ENCODE results near the gene FMN1.

Gene FMN1

DNA sequence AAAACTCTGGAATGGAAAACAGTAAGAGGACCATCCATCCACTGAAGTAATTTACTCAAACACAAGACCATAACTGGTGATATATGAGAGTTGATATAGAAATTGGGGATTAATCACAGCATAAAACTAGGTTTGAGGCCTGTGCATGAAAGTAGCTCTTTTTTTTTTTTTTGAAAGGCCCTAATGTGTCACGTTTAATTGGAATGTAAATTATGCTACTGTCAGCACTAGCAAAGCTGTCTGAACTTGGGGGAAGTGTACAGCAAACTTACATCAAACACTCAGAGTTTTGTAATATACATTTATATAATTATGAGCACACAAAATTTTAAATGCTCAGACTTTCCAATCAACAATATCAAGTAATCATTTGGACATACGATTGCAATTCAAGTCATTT, 322.6 kb downstream of the FMN1 start:
- Mint-ChIP-seq H3K36me3 (no peaks in the 10 kb centered on the region), H3K9me3 (ENCODE audit: low read depth) (no peaks in the 10 kb centered on the region), H3K27ac (no peak overlapping the region), H3K4me1 (ENCODE audit: low read depth) (no peaks in the 10 kb centered on the region), H3K4me3 (no peak overlapping the region), H3K27me3 (peaks cover 2% of the 10 kb centered on the region)

DNA sequence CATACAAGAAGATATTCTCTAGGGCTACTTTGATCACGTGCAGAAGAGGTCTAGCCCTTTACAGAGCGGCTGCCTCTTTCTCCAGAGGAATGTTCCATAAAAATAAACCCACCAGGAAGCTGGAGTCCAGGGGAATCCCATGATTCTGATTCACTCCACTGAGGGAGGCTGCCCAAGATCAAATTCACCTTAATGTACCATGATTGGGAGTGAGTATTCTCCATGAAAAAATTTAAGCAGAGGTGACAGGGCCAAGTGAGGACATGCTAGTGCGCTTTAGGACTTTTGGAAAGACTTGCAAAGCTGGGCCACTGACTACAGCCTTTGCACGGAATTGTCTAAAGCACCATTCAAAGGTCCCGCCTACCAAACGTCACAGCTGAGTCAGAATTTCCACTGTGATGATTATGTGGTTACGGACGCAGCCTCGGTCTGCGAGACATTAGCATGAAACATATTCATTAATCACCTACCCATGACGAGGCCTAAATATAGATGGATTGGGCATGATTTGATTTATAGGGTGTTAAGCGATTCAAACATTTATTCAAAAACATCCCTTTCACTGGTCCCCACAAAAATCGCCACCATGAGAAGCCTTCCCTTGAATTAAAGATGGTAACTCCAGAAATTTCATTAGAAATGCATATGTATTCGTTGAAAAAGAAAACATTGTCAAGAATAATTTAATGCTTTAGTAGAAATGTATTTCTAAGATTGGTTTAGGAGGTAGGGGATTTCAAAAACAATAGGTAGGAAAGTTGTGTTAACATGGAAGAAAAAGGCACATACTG, 324.1 kb downstream of the FMN1 start:
- peaks cover 2% of the 10 kb centered on the region for H3K27me3 Mint-ChIP-seq
- no peak overlapping the region for H3K27ac Mint-ChIP-seq
- H3K4me3 Mint-ChIP-seq, result no peak overlapping the region
- H3K4me1 Mint-ChIP-seq (ENCODE audit: low read depth), result no peaks in the 10 kb centered on the region
- no peaks in the 10 kb centered on the region for H3K9me3 Mint-ChIP-seq (ENCODE audit: low read depth)
- H3K36me3 Mint-ChIP-seq, result no peaks in the 10 kb centered on the region

DNA sequence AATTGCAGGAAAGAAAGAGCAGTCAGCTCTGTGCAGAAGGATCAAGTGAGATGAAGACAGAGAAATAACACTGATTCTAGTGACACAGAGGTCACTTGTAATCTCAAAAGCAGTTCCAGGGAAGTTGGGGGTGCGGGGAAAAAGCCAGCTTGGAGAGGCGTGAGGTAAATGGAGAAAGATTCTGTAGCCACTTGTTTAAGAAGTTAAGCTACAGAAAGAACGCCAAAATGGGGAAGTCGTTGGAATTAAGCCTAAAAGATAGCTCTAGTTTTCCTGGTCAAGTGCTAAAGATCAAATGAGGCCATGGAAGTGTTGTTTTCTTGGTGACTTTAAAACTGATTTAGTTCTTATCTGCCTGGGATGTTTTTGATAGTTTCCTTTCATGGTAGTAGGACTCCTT, 324.7 kb downstream of the FMN1 start:
- Mint-ChIP-seq H3K9me3 (ENCODE audit: low read depth) (no peaks in the 10 kb centered on the region), H3K4me1 (ENCODE audit: low read depth) (no peaks in the 10 kb centered on the region), H3K4me3 (no peak overlapping the region), H3K27ac (no peak overlapping the region), H3K27me3 (peaks cover 2% of the 10 kb centered on the region), H3K36me3 (no peaks in the 10 kb centered on the region)

DNA sequence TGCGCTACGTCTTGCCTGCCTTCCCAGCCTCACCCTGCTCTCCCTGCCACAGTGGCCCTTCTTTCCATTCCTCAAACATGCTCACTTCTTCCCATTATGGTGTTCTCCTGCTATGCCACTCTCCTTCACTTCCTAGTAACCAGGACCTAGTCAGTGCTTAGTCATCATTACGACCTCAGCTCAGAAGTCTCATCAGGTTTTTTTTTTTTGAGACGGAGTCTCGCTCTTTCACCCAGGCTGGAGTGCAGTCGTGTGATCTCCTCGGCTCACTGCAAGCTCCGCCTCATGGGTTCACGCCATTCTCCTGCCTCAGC, 327.2 kb downstream of the FMN1 start:
- no peaks in the 10 kb centered on the region for H3K27me3 Mint-ChIP-seq
- H3K9me3 Mint-ChIP-seq (ENCODE audit: low read depth), result no peaks in the 10 kb centered on the region
- no peaks in the 10 kb centered on the region for H3K4me1 Mint-ChIP-seq (ENCODE audit: low read depth)
- no peaks in the 10 kb centered on the region for H3K36me3 Mint-ChIP-seq
- H3K4me3 Mint-ChIP-seq, result no peak overlapping the region
- H3K27ac Mint-ChIP-seq, result no peak overlapping the region

DNA sequence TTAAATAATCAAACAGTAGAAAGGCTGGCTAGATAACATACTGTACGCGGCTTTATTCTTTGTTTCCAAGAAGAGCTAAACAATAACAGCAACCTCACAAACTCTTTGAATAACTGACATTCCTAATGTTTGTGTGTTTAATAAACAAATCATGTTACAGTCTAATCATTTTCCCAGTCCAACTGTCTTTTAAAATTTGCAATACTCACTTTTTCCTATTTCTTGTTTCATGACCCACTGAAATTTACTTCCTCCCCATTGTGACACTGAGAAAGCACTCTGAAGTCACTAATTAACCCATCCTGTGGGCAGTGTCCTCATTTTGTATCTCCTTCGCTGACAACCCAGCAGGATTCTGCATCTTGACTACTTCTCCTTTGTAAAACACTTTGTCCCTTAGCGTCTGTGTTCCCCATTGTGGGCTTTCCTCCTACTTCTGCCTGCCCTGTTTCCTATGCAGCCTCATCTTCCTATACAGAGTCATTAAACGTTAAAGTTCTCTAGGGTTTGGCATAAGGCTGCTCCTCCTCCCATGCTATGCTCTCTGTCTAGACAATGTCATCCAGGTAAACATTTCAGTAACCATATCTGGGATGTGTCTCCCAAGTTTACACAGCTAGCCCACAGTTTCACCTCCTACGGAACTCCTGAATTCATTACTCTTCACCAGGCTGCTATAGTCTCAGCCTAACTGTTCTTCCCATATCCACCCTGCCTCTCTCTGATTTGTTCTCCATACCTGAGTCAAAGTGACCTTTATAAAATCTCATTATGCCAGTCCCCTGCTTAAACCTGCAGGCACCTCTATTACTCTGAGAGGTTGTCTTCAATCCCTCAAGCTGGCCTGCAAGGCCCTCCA, 327.8 kb downstream of the FMN1 start:
- no peaks in the 10 kb centered on the region for H3K36me3 Mint-ChIP-seq
- H3K27me3 Mint-ChIP-seq, result no peaks in the 10 kb centered on the region
- no peaks in the 10 kb centered on the region for H3K9me3 Mint-ChIP-seq (ENCODE audit: low read depth)
- no peak overlapping the region for H3K27ac Mint-ChIP-seq
- no peaks in the 10 kb centered on the region for H3K4me1 Mint-ChIP-seq (ENCODE audit: low read depth)
- no peak overlapping the region for H3K4me3 Mint-ChIP-seq

DNA sequence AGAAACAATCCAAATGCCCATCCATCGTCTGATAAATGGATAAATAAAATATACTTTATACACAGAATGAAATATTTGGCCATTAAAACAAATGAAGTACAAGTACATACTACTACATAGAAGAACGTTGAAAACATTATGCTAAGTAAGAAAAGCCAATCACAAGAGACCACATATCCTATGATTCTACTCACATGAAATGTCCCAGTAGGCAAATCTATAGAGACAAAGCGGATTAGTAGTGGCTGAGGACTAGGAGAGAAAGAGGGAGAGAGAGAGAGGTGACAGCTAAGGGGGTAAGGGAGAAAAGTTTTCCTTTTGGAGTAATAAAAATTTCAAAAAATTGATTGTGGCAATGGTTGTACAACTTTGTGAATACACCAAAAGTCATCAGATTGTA, 329.7 kb downstream of the FMN1 start:
- Mint-ChIP-seq H3K4me1 (ENCODE audit: low read depth) (no peaks in the 10 kb centered on the region), H3K36me3 (no peaks in the 10 kb centered on the region), H3K9me3 (ENCODE audit: low read depth) (no peaks in the 10 kb centered on the region), H3K4me3 (no peak overlapping the region), H3K27me3 (no peaks in the 10 kb centered on the region), H3K27ac (no peak overlapping the region)

DNA sequence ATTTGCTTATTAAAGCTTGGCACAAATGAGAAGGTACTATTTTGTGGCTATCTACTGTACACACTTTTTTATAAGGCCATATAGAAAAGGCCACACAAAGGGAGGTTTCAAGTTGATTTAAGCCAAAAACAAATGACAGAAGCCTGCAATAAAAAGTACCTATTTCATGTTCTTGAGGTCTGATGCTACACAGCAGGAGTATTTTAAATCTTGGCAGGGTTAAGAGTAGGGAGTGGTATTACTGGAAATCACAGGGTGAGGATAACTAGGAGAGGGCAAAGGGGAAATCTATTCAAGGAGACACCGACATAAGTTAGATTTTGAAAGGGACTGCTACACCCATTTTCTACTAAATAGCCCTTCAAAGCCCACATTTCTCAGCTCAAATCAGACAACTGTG, 330.5 kb downstream of the FMN1 start:
- no peaks in the 10 kb centered on the region for H3K9me3 Mint-ChIP-seq (ENCODE audit: low read depth)
- H3K4me1 Mint-ChIP-seq (ENCODE audit: low read depth), result no peaks in the 10 kb centered on the region
- H3K27me3 Mint-ChIP-seq, result no peaks in the 10 kb centered on the region
- no peaks in the 10 kb centered on the region for H3K36me3 Mint-ChIP-seq
- H3K27ac Mint-ChIP-seq, result no peak overlapping the region
- H3K4me3 Mint-ChIP-seq, result no peak overlapping the region

DNA sequence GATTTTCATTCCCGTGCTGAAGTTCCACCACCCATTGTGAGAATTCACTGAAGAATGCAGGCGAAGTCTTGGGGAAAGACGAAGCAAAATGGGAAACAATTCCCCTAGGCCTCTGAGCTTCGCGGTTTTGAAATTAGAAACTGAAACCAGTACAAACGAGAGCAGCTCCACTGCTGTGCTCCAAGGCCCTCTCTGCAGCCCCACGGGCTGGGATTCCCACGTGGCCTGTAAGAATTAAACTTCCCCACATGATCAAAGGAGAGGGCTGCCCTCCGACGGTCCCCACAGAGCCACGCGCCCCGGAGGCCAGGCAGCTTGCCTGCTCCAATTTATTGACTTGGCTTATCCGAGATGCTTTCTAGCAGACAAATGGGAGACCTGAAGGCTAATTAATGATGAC, 332.8 kb downstream of the FMN1 start:
- H3K36me3 Mint-ChIP-seq, result no peaks in the 10 kb centered on the region
- H3K4me3 Mint-ChIP-seq, result no peak overlapping the region
- H3K27ac Mint-ChIP-seq, result no peak overlapping the region
- no peaks in the 10 kb centered on the region for H3K4me1 Mint-ChIP-seq (ENCODE audit: low read depth)
- no peaks in the 10 kb centered on the region for H3K27me3 Mint-ChIP-seq
- no peaks in the 10 kb centered on the region for H3K9me3 Mint-ChIP-seq (ENCODE audit: low read depth)

DNA sequence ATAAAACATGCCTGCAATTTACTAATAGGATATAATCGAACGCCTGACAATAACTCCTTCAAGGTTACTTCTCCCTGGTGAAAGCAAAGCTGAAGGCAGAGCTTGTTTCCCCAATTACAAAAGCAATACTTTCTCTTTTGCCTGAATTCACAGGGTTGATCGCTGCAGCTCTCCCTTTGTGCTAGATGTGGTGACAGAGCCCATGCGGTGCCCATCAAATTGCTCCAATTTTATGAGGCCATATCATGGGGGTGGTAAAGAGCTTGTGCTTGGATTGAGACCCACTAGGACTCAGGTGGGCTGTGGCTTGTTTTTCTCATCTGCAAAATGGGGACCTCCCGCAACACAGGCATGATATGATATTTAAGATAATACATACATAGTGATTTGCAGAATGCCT, 333.3 kb downstream of the FMN1 start:
- Mint-ChIP-seq H3K9me3 (ENCODE audit: low read depth) (no peaks in the 10 kb centered on the region), H3K4me1 (ENCODE audit: low read depth) (no peaks in the 10 kb centered on the region), H3K36me3 (no peaks in the 10 kb centered on the region), H3K4me3 (no peak overlapping the region), H3K27ac (no peak overlapping the region), H3K27me3 (no peaks in the 10 kb centered on the region)

DNA sequence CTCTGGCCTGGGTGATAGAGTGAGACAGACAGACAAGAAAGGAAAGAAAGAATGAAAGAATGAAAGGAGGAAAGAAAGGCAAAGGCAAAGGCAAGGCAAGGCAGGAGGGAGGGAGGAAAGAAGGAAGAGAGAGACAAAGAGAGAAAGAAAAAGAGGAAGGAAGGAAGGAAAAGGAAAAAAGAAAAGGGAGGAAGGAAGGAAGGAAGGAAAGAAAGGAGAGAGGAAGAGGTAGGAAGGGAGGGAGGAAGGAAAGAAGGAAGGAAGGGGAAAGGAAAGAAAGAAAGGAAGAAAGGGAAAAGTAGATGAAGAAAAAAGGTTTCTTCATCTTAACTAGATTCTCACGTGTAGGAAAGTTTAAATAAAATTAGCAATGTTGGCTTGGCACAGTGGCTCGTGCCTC, 334.5 kb downstream of the FMN1 start:
- Mint-ChIP-seq H3K4me3 (no peak overlapping the region), H3K4me1 (ENCODE audit: low read depth) (no peaks in the 10 kb centered on the region), H3K27me3 (no peaks in the 10 kb centered on the region), H3K27ac (no peak overlapping the region), H3K36me3 (no peaks in the 10 kb centered on the region), H3K9me3 (ENCODE audit: low read depth) (no peaks in the 10 kb centered on the region)

DNA sequence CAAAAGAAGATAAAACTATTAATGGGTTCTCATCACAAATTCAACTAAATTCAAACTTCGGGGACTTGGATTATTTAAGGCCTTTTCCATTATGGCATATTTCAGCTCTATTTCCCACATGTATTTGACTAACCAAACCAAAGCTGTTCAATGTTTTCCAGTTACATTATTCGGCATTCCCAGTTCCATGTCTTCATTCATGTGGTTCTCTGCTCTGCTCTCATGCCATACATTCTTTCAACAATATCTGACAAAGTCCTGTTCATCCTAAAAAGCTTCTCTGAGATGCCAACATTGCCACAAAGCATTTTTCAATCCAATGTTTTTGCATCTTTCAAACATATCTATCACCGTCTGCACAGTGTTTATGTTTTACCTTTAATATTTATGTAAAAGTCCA, 335.3 kb downstream of the FMN1 start:
- Mint-ChIP-seq H3K36me3 (no peaks in the 10 kb centered on the region), H3K4me3 (no peak overlapping the region), H3K9me3 (ENCODE audit: low read depth) (no peaks in the 10 kb centered on the region), H3K4me1 (ENCODE audit: low read depth) (no peaks in the 10 kb centered on the region), H3K27me3 (no peaks in the 10 kb centered on the region), H3K27ac (no peak overlapping the region)

DNA sequence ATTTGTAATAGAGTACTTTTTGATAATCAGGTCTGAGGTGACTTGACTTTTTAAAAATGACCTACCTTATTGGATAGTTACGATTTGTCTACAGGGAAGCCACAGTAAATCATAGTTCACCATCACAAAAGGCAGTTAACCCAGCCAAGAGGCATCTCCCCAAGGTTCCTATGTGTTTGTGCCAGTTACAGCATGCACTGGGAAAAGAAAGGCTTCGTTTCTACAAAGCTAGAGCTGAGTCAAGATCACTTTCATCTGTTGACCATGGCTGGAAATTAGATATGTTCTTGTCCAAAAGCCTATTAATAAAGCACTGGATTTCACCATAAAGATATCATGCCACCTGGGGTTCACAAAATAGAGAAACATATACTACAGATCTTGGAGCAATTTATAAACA, 336.8 kb downstream of the FMN1 start:
- no peak overlapping the region for H3K27ac Mint-ChIP-seq
- no peaks in the 10 kb centered on the region for H3K9me3 Mint-ChIP-seq (ENCODE audit: low read depth)
- H3K36me3 Mint-ChIP-seq, result no peaks in the 10 kb centered on the region
- no peaks in the 10 kb centered on the region for H3K4me1 Mint-ChIP-seq (ENCODE audit: low read depth)
- H3K4me3 Mint-ChIP-seq, result no peak overlapping the region
- no peaks in the 10 kb centered on the region for H3K27me3 Mint-ChIP-seq

DNA sequence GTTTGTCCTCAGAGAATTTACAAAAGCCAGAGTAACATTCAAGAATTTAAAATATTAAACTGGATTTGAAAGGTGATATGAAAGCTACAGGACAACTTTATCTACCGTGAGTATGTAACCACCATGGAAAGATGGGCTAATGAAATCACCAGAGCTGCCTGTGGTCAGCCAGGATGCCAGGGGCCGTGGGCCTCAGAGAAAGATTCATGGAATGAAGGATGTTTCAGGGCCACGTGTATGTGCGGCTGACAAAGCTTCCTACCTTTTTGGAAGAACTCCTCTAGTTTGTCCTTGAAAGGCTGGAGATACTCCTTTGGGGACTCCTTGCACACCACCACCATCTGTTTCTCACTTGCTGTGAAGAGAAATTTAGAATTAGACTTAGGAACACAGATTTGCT, 337.8 kb downstream of the FMN1 start:
- H3K9me3 Mint-ChIP-seq (ENCODE audit: low read depth), result no peaks in the 10 kb centered on the region
- no peak overlapping the region for H3K27ac Mint-ChIP-seq
- H3K4me3 Mint-ChIP-seq, result no peak overlapping the region
- H3K4me1 Mint-ChIP-seq (ENCODE audit: low read depth), result no peaks in the 10 kb centered on the region
- H3K36me3 Mint-ChIP-seq, result no peaks in the 10 kb centered on the region
- no peaks in the 10 kb centered on the region for H3K27me3 Mint-ChIP-seq

DNA sequence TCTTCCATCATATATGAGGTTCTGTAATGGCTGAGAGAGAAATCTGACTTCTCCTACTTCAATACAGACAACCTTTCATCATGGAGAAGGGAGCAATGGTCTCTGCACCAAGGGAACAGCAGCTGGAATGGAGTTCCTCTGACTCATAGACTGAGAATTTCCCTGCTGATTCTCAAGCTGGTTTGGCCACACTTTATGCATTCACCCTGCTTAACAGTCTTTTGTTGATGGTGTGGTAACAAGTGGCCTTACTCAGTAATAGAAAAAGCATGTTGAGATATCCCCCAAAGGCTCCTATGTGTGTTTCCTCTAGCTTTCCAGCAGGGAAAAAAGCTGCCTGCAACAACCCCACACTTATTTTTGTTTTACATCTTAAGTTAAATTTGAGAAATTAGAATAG, 338.6 kb downstream of the FMN1 start:
- no peak overlapping the region for H3K4me3 Mint-ChIP-seq
- no peaks in the 10 kb centered on the region for H3K4me1 Mint-ChIP-seq (ENCODE audit: low read depth)
- no peaks in the 10 kb centered on the region for H3K9me3 Mint-ChIP-seq (ENCODE audit: low read depth)
- H3K27me3 Mint-ChIP-seq, result no peaks in the 10 kb centered on the region
- H3K36me3 Mint-ChIP-seq, result no peaks in the 10 kb centered on the region
- H3K27ac Mint-ChIP-seq, result no peak overlapping the region

DNA sequence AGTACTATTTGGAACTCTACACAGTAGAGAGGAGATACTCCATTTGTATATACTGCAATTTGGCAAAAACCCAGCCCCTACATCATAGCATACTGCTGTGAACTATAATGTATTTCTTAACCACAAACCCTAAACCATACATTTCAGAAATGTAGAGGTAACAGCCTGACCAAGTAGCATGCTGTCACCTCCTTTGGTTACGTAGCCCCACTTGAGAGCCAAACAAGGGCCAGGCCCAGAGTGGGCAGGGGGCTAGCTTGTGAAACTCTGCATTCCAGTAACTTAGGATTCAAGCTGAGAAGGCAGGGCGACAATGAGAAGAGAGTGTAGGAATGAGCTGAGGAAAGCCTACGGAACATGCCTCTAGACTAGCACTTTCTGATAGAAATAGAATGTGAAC, 340.9 kb downstream of the FMN1 start:
- no peak overlapping the region for H3K4me3 Mint-ChIP-seq
- no peaks in the 10 kb centered on the region for H3K9me3 Mint-ChIP-seq (ENCODE audit: low read depth)
- no peaks in the 10 kb centered on the region for H3K4me1 Mint-ChIP-seq (ENCODE audit: low read depth)
- no peak overlapping the region for H3K27ac Mint-ChIP-seq
- no peaks in the 10 kb centered on the region for H3K36me3 Mint-ChIP-seq
- H3K27me3 Mint-ChIP-seq, result peaks cover 3% of the 10 kb centered on the region

DNA sequence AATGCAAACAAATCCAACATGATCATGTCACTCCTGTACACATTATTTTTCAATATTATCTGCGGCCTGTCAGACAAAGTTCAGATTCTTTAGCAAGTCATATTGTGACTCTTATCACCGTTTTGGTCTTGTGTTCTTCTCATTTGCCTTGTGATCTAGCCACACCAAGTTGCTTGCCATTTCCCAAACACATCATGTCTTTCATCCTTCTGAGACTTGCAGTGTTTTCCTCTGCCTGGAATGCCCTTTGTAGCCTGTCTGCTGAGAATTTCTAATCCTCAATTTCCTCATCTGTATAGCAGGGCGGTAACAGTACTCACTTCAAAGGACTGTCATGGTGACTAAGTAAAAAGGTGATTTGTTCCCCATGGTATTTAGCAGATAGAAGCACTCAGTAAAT, 341.7 kb downstream of the FMN1 start:
- Mint-ChIP-seq H3K36me3 (no peaks in the 10 kb centered on the region), H3K4me1 (ENCODE audit: low read depth) (no peaks in the 10 kb centered on the region), H3K4me3 (no peak overlapping the region), H3K9me3 (ENCODE audit: low read depth) (no peaks in the 10 kb centered on the region), H3K27me3 (peaks cover 3% of the 10 kb centered on the region), H3K27ac (no peak overlapping the region)

Measured in activated naive CD8-positive, alpha-beta T cell (primary cell).